HEK293T (cell line): ENCODE data around the gene CCDC17.
"Not testable (repeated sequence)": the region's sequence is repeated elsewhere in the genome, so short reads cannot be mapped to it uniquely, and the experiment has no call there.

Experiments
- CTCF ChIA-PET: fragments of 350-600 bp; formaldehyde crosslinking; extraction: SDS; loops from one replicate; lab custom pipeline; 2021; ENCODE audit warnings: antibody characterized with exemption, inconsistent platforms; lab: Yijun Ruan, JAX
- POLR2A ChIA-PET: fragments of 350-600 bp; formaldehyde crosslinking; extraction: SDS; loops from one replicate; lab custom pipeline; 2020; ENCODE audit warnings: antibody characterized with exemption, inconsistent platforms; lab: Yijun Ruan, JAX
- DNase-seq: peaks from one replicate; pipeline ENCODE4 v3.0.0; 2012; ENCODE audit warnings: mixed read lengths; ENCODE audit errors: extremely low spot score
- ARNT ChIP-seq: fragments of 450-650 bp; IDR thresholded peaks from 2 replicates; pipeline ENCODE4 v1.6.1; 2017; ENCODE audit warnings: mild to moderate bottlenecking
- BHLHE40 ChIP-seq: fragments of 450-650 bp; IDR thresholded peaks from 2 replicates; pipeline ENCODE4 v1.6.1; 2016; ENCODE audit warnings: mild to moderate bottlenecking, moderate library complexity, borderline replicate concordance
- CTBP1 ChIP-seq: fragments of 450-650 bp; IDR thresholded peaks from 2 replicates; pipeline ENCODE4 v1.6.1; 2016; ENCODE audit warnings: borderline replicate concordance
- ELF4 ChIP-seq: fragments of 450-650 bp; IDR thresholded peaks from 2 replicates; pipeline ENCODE4 v1.6.1; 2017; ENCODE audit warnings: antibody characterized with exemption
- FOXA1 ChIP-seq: fragments of 450-650 bp; IDR thresholded peaks from 2 replicates; pipeline ENCODE4 v1.6.1; 2016; ENCODE audit warnings: mild to moderate bottlenecking
- FOXK2 ChIP-seq: fragments of 450-650 bp; IDR thresholded peaks from 2 replicates; pipeline ENCODE4 v1.6.1; 2016; ENCODE audit warnings: mild to moderate bottlenecking
- FOXM1 ChIP-seq: fragments of 450-650 bp; IDR thresholded peaks from 2 replicates; pipeline ENCODE4 v1.6.1; 2017; ENCODE audit warnings: mild to moderate bottlenecking, borderline replicate concordance
- HDGF ChIP-seq: fragments of 450-650 bp; IDR thresholded peaks from 2 replicates; pipeline ENCODE4 v1.6.1; 2017; ENCODE audit warnings: antibody characterized with exemption, borderline replicate concordance
- L3MBTL2 ChIP-seq: fragments of 450-650 bp; conservative IDR thresholded peaks from 2 replicates; pipeline ENCODE4 v1.6.1; 2016; ENCODE audit warnings: mild to moderate bottlenecking
- LEF1 ChIP-seq: fragments of 450-650 bp; IDR thresholded peaks from 2 replicates; pipeline ENCODE4 v1.6.1; 2017; ENCODE audit warnings: mild to moderate bottlenecking, borderline replicate concordance
- NFRKB ChIP-seq: fragments of 450-650 bp; IDR thresholded peaks from 2 replicates; pipeline ENCODE4 v1.6.1; 2016; ENCODE audit warnings: mild to moderate bottlenecking, moderate library complexity
- PKNOX1 ChIP-seq: fragments of 450-650 bp; IDR thresholded peaks from 2 replicates; pipeline ENCODE4 v1.6.1; 2016
- SP1 ChIP-seq: fragments of 450-650 bp; IDR thresholded peaks from 2 replicates; pipeline ENCODE4 v1.6.1; 2017
- SUZ12 ChIP-seq: fragments of 450-650 bp; IDR thresholded peaks from 2 replicates; pipeline ENCODE4 v1.6.1; 2016; ENCODE audit warnings: mild to moderate bottlenecking
- TARDBP ChIP-seq: fragments of 450-650 bp; IDR thresholded peaks from 2 replicates; pipeline ENCODE4 v1.6.1; 2016
- ZNF384 ChIP-seq: fragments of 450-650 bp; IDR thresholded peaks from 2 replicates; pipeline ENCODE4 v1.6.1; 2016

The CCDC17 gene

GRCh38 chr1:45610589-45611226 is 13.1 kb downstream of the CCDC17 start:
- POLR2A ChIA-PET = no interaction called here

GRCh38 chr1:45608175-45609156 is 15.4 kb downstream of the CCDC17 start:
- DNase-seq = no peak
- POLR2A ChIA-PET = no interaction called here
- CTCF ChIA-PET = no interaction called here
- no peak for TF ChIP-seq CTBP1
- TF ChIP-seq BHLHE40 = no peak
- no peak for TF ChIP-seq SP1
- TF ChIP-seq ZNF384 = no peak
- TF ChIP-seq FOXK2 = no peak
- TF ChIP-seq LEF1 = no peak
- TF ChIP-seq ELF4 = no peak
- no peak for TF ChIP-seq SUZ12
- no peak for TF ChIP-seq PKNOX1
- no peak for TF ChIP-seq NFRKB
- no peak for TF ChIP-seq FOXA1
- no peak for TF ChIP-seq ARNT
- TF ChIP-seq L3MBTL2 = no peak
- TF ChIP-seq FOXM1 = no peak
- TF ChIP-seq TARDBP = no peak
- no peak for TF ChIP-seq HDGF

More at GRCh38 chr1:45610589-45611226, 13.1 kb downstream of the CCDC17 start:
- TF ChIP-seq TARDBP (no peak), FOXM1 (no peak), SUZ12 (no peak), LEF1 (no peak), CTBP1 (no peak), BHLHE40 (no peak), PKNOX1 (no peak), FOXK2 (no peak), ARNT (no peak), ZNF384 (no peak), HDGF (no peak), ELF4 (no peak), L3MBTL2 (no peak), NFRKB (no peak), SP1 (no peak), FOXA1 (no peak)
- CTCF ChIA-PET = no interaction called here
- no peak for DNase-seq

GRCh38 chr1:45607404-45608074 is 16.3 kb downstream of the CCDC17 start:
- CTCF ChIA-PET = no interaction called here
- no peak for DNase-seq
- TF ChIP-seq HDGF (no peak), FOXK2 (no peak), CTBP1 (no peak), LEF1 (no peak), L3MBTL2 (no peak), PKNOX1 (no peak), BHLHE40 (no peak), ARNT (no peak), SUZ12 (no peak), NFRKB (no peak), FOXA1 (no peak), SP1 (no peak), TARDBP (no peak), FOXM1 (no peak), ELF4 (no peak), ZNF384 (no peak)
- POLR2A ChIA-PET = no interaction called here

GRCh38 chr1:45604239-45604638 is 19.6 kb downstream of the CCDC17 start:
- ChIA-PET CTCF (no interaction called here), POLR2A (no interaction called here)
- TF ChIP-seq ARNT (no peak), TARDBP (no peak), NFRKB (no peak), SP1 (no peak), HDGF (no peak), BHLHE40 (no peak), LEF1 (no peak), FOXM1 (no peak), L3MBTL2 (no peak), SUZ12 (no peak), FOXA1 (no peak), CTBP1 (no peak), ELF4 (no peak), PKNOX1 (no peak), FOXK2 (no peak), ZNF384 (no peak)
- no peak for DNase-seq

- CTCF ChIA-PET, POLR2A ChIA-PET: not testable (repeated sequence)
Observed at GRCh38 chr1:45596765-45597164, 27.1 kb downstream of the CCDC17 start.

More at GRCh38 chr1:45596765-45597164, 27.1 kb downstream of the CCDC17 start:
- not testable (repeated sequence) for DNase-seq
